H1 (cell line): ENCODE results near the gene WASHC3.

Experiments used
- JUND ChIP-seq: IDR thresholded peaks from 2 replicates; pipeline ENCODE4 v1.6.1; 2011; ENCODE audit warnings: mild to moderate bottlenecking, improper control_type of control experiment, low read length
- NRF1 ChIP-seq: IDR thresholded peaks from 2 replicates; pipeline ENCODE4 v1.6.1; 2011; ENCODE audit warnings: mild to moderate bottlenecking, low read depth, low read length, improper control_type of control experiment
- POLR2A ChIP-seq, 2 experiments: IDR thresholded peaks; 1 replicate in 1 of 2; 2 replicates in 1 of 2; pipeline ENCODE4 v1.6.1; 2011; ENCODE audit warnings: low read depth in 2 of 2, low read length in 2 of 2, mild to moderate bottlenecking in 2 of 2; ENCODE audit errors: control extremely low read depth in 1 of 2
- RAD21 ChIP-seq, 2 experiments: IDR thresholded peaks in 1 of 2; conservative IDR thresholded peaks in 1 of 2; 2 replicates each; pipeline ENCODE4 v1.6.1; 2011; ENCODE audit warnings: low read depth in 2 of 2, low read length in 2 of 2, improper control_type of control experiment in 1 of 2, inconsistent platforms in 1 of 2, mild to moderate bottlenecking in 1 of 2, moderate library complexity in 1 of 2
- TBP ChIP-seq: IDR thresholded peaks from 2 replicates; pipeline ENCODE4 v1.6.1; 2011; ENCODE audit warnings: low read depth, low read length, improper control_type of control experiment
- TCF12 ChIP-seq: IDR thresholded peaks from 2 replicates; pipeline ENCODE4 v1.6.1; 2011; ENCODE audit warnings: low read depth, mild to moderate bottlenecking, low read length
- TF ChIP-seq, protein P1 (sequence below), 3 experiments: IDR thresholded peaks; 1 replicate in 2 of 3; 2 replicates in 1 of 3; pipeline versions ENCODE4 v1.5.1 to v1.6.1; 2011; ENCODE audit warnings: low read length in 3 of 3, mild to moderate bottlenecking in 3 of 3, inconsistent platforms in 2 of 3, low read depth in 1 of 3, moderate library complexity in 1 of 3; ENCODE audit not compliant: insufficient read depth in 1 of 3; ENCODE audit errors: control extremely low read depth in 1 of 3

GRCh38 chr12:102033991-102034745, 27.6 kb downstream of the WASHC3 start:
- TF ChIP-seq, protein P1, sequence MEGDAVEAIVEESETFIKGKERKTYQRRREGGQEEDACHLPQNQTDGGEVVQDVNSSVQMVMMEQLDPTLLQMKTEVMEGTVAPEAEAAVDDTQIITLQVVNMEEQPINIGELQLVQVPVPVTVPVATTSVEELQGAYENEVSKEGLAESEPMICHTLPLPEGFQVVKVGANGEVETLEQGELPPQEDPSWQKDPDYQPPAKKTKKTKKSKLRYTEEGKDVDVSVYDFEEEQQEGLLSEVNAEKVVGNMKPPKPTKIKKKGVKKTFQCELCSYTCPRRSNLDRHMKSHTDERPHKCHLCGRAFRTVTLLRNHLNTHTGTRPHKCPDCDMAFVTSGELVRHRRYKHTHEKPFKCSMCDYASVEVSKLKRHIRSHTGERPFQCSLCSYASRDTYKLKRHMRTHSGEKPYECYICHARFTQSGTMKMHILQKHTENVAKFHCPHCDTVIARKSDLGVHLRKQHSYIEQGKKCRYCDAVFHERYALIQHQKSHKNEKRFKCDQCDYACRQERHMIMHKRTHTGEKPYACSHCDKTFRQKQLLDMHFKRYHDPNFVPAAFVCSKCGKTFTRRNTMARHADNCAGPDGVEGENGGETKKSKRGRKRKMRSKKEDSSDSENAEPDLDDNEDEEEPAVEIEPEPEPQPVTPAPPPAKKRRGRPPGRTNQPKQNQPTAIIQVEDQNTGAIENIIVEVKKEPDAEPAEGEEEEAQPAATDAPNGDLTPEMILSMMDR (IDR thresholded peaks at IDR 0.05; ENCODE audit: control extremely low read depth in 1 of 3, insufficient read depth in 1 of 3, low read depth in 1 of 3, low read length in 3 of 3) = no peak
- TF ChIP-seq POLR2A (IDR thresholded peaks at IDR 0.05; ENCODE audit: control extremely low read depth in 1 of 2, low read depth in 2 of 2, low read length in 2 of 2) (no peak), TCF12 (no peak), RAD21 (IDR thresholded peaks at IDR 0.05 in 1 of 2, conservative IDR thresholded peaks at IDR 0.05 in 1 of 2; ENCODE audit: low read depth in 2 of 2, low read length in 2 of 2) (no peak), JUND (no peak), NRF1 (no peak), TBP (no peak)
